K562 (cell line): Measurements from ENCODE around the gene EMC9. TPM values are rescaled to one million over a fixed set of nuclear protein-coding genes. Genes with fewer than 3 reads are reported as not detected.

Experiments
- CEBPG ChIP-seq, 3 experiments: fragments of 200-800 bp in 1 of 3; sonication (Bioruptor generic) in 1 of 3; sonication (generic) in 1 of 3; formaldehyde crosslinking in 1 of 3; IDR thresholded peaks in 2 of 3; conservative IDR thresholded peaks in 1 of 3; 2 replicates each; pipeline versions ENCODE4 v1.6.1 to v1.8.0; 2016 to 2022; ENCODE audit warnings: missing compliant biosample characterization in 2 of 3, missing genetic modification characterization in 2 of 3, mild to moderate bottlenecking in 1 of 3, missing genetic modification reagents in 1 of 3
- DMBX1 ChIP-seq: fragments of 250-450 bp; sonication (Bioruptor Pico); IDR thresholded peaks from 2 replicates; pipeline ENCODE4 v1.8.0; 2022; ENCODE audit warnings: inconsistent platforms, mild to moderate bottlenecking, moderate library complexity, borderline replicate concordance
- EGR1 ChIP-seq: fragments of 450-650 bp; conservative IDR thresholded peaks from 2 replicates; pipeline ENCODE4 v1.6.1; 2017; ENCODE audit warnings: mild to moderate bottlenecking
- EHMT2 ChIP-seq: fragments of 450-650 bp; IDR thresholded peaks from 2 replicates; pipeline ENCODE4 v1.6.1; 2018; ENCODE audit warnings: antibody characterized with exemption
- HIVEP1 ChIP-seq: fragments of 250-450 bp; sonication (Bioruptor Pico); IDR thresholded peaks from 2 replicates; pipeline ENCODE4 v1.4.0; 2020; ENCODE audit warnings: mild to moderate bottlenecking
- HLTF ChIP-seq: fragments of 450-650 bp; IDR thresholded peaks from 2 replicates; pipeline ENCODE4 v1.6.1; 2016
- JUND ChIP-seq, 2 experiments: IDR thresholded peaks; 2 replicates in 1 of 2; 3 replicates in 1 of 2; pipeline ENCODE4 v1.6.1; 2011; ENCODE audit warnings: borderline replicate concordance in 2 of 2, low read depth in 2 of 2, low read length in 2 of 2, improper control_type of control experiment in 1 of 2, missing biosample characterization in 1 of 2, missing genetic modification characterization in 1 of 2, missing genetic modification reagents in 1 of 2
- L3MBTL2 ChIP-seq: fragments of 450-650 bp; IDR thresholded peaks from 2 replicates; pipeline ENCODE4 v1.6.1; 2016; ENCODE audit warnings: mild to moderate bottlenecking, moderate library complexity
- NFRKB ChIP-seq: fragments of 450-650 bp; IDR thresholded peaks from 2 replicates; pipeline ENCODE4 v1.6.1; 2016; ENCODE audit warnings: low read depth
- PATZ1 ChIP-seq: fragments of 250-450 bp; sonication (Bioruptor Pico); IDR thresholded peaks from 2 replicates; pipeline ENCODE4 v1.5.0; 2020; ENCODE audit warnings: mild to moderate bottlenecking, borderline replicate concordance
- PCBP1 ChIP-seq: fragments of 200-400 bp; formaldehyde crosslinking; IDR thresholded peaks from 2 replicates; pipeline ENCODE4 v1.6.1; 2018; ENCODE audit warnings: mild to moderate bottlenecking, low read depth, low read length; ENCODE audit not compliant: poor library complexity, severe bottlenecking
- POLR3A ChIP-seq: IDR thresholded peaks from 2 replicates; pipeline ENCODE4 v1.6.1; 2011; ENCODE audit warnings: borderline replicate concordance, mild to moderate bottlenecking, moderate library complexity; ENCODE audit not compliant: insufficient read length, insufficient read depth; ENCODE audit errors: extremely low read depth
- POU5F1 ChIP-seq: fragments of 150-350 bp; IDR thresholded peaks from 2 replicates; pipeline ENCODE4 v1.6.1; 2014; ENCODE audit warnings: borderline replicate concordance, low read length, low read depth, mild to moderate bottlenecking; ENCODE audit not compliant: partially characterized antibody
- SREBF2 ChIP-seq: sonication (generic); formaldehyde crosslinking; IDR thresholded peaks from 2 replicates; pipeline ENCODE4 v1.4.0; 2020; ENCODE audit warnings: mild to moderate bottlenecking, missing genetic modification reagents
- SRSF3 ChIP-seq: fragments of 200-400 bp; formaldehyde crosslinking; IDR thresholded peaks from 2 replicates; pipeline ENCODE4 v1.6.1; 2016; ENCODE audit warnings: mild to moderate bottlenecking, low read length, moderate library complexity; ENCODE audit not compliant: insufficient read depth
- SUPT5H ChIP-seq: fragments of 450-650 bp; IDR thresholded peaks from 2 replicates; pipeline ENCODE4 v1.6.1; 2016
- TRIM24 ChIP-seq, 2 experiments: fragments of 450-650 bp; IDR thresholded peaks; 2 replicates each; pipeline ENCODE4 v1.6.1; 2016
- U2AF1 ChIP-seq: fragments of 200-400 bp; formaldehyde crosslinking; optimal IDR thresholded peaks from 2 replicates; pipeline ENCODE3; 2017; ENCODE audit warnings: mild to moderate bottlenecking, low read depth, low read length, moderate library complexity
- ZNF239 ChIP-seq: fragments of 250-450 bp; sonication (Bioruptor Pico); IDR thresholded peaks from 2 replicates; pipeline ENCODE4 v1.4.0; 2020; ENCODE audit warnings: mild to moderate bottlenecking
- polyA plus RNA-seq, 8 experiments: library from polyadenylated mRNA; depleted of rRNA in 4 of 8; stranded (reverse) in 5 of 8; unstranded in 3 of 8; fragments of >200 nt; fragmentation: Nextera tagmentation in 2 of 8; fragmentation: Illumina TruSeq in 1 of 8; extraction: Ambion mirVana in 2 of 8; extraction: Trizol in 1 of 8; gene quantifications; 2 replicates each; pipeline versions ENCODE4 v1.2.1 to v1.2.3, GENCODE V29; 2011 to 2014; ENCODE audit warnings: inconsistent platforms in 1 of 8, missing spikeins in 1 of 8
- total RNA-seq, 7 experiments: library from RNA; depleted of rRNA in 6 of 7; stranded (reverse); fragments of >200 nt in 6 of 7; fragmentation: Illumina TruSeq in 2 of 7; extraction: Trizol in 2 of 7; gene quantifications; 2 replicates each; pipeline versions ENCODE4 v1.2.1 to v1.2.3, GENCODE V29; 2011 to 2021; ENCODE audit warnings: low replicate concordance in 1 of 7
- TF ChIP-seq, protein P1 (sequence below): fragments of 250-450 bp; sonication (Bioruptor Pico); IDR thresholded peaks from 2 replicates; pipeline ENCODE4 v1.5.0; 2021
- TF ChIP-seq, protein P2 (sequence below): fragments of 200-800 bp; sonication (Bioruptor generic); IDR thresholded peaks from 2 replicates; pipeline ENCODE4 v1.6.1; 2017; ENCODE audit warnings: missing genetic modification characterization, missing compliant biosample characterization
- TF ChIP-seq, protein P3 (sequence below): IDR thresholded peaks from 2 replicates; pipeline ENCODE4 v1.6.1; 2016; ENCODE audit warnings: missing genetic modification characterization, missing compliant biosample characterization

EMC9 gene
- total and polyA plus RNA-seq, 9 of the 15 experiments (the other 6 are each of a cell fraction or from before 2014, with no cell fraction given): 3.1 to 13.2 (median 7.8) TPM

DNA sequence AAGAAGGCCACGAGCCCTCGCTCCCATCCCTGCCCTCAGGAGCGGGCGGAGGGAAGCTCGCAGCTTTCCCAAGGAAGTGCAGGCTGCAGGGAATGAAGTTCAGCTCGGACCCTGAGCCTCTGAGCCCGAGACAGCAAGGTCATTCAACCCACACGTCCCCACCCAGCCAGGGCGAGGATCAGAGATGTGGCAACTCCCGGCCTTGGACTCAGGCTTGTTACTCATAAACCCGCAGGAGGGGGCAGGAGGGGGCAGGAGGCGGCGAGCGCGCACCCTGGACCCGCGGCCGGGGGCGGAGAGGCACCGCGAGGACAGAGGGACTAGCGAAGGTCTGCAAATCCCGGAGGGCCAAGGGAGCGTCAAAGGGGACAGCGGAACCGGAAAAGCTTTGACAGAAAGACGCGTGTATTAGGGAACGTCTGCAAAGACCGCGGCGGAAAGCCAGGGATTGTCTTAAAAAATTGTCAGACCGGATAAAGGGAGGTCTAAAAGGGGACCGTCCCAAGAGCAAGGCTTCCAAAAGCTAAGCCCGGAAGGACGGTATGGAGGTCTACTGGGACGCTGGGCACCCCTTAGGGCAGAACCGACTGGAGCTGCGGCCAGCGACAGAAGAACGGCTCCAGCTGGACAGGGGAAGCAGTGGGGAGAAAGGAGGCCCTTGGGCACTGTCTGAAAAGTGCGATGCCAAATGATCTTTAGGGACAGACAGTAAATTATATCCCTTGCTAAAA, 27.4 kb downstream of the EMC9 start (continued):
- TF ChIP-seq, protein P1, sequence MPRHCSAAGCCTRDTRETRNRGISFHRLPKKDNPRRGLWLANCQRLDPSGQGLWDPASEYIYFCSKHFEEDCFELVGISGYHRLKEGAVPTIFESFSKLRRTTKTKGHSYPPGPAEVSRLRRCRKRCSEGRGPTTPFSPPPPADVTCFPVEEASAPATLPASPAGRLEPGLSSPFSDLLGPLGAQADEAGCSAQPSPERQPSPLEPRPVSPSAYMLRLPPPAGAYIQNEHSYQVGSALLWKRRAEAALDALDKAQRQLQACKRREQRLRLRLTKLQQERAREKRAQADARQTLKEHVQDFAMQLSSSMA (CRISPR knock-in tag): 0 out of 2 replicates have a peak, but pooled peaks have one; percentile 36
- TF ChIP-seq DMBX1 (CRISPR knock-in tag) (0 out of 2 replicates have a peak, but pooled peaks have one; percentile 18), SREBF2 (CRISPR knock-in tag) (no peak), SRSF3 (no peak), SUPT5H (peak; percentile 78), HIVEP1 (no peak), NFRKB (0 out of 2 replicates have a peak, but pooled peaks have one; percentile 57), EHMT2 (peak; percentile 61; the same call in 1 of the 2 replicates), TRIM24 (IDR thresholded peaks at IDR 0.05) (0 out of 4 replicates have a peak, but pooled peaks of 1 of the 2 experiments have one; percentile 16), POU5F1 (no peak), PATZ1 (no peak), POLR3A (no peak), EGR1 (peak; percentile 95), PCBP1 (no peak), JUND (IDR thresholded peaks at IDR 0.05; ENCODE audit: borderline replicate concordance, low read depth, low read length) (0 out of 2 replicates have a peak, but pooled peaks have one; percentile 1), JUND (tag; IDR thresholded peaks at IDR 0.05; ENCODE audit: borderline replicate concordance, low read depth, low read length) (no peak), U2AF1 (no peak), CEBPG (CRISPR knock-in tag; IDR thresholded peaks at IDR 0.05) (peak; percentile 79), CEBPG (tag; conservative IDR thresholded peaks at IDR 0.05 in 1 of 2, IDR thresholded peaks at IDR 0.05 in 1 of 2) (peak; percentile 62 to 63; a peak in 2 of 4 replicates), ZNF239 (CRISPR knock-in tag) (peak; percentile 73), HLTF (no peak), L3MBTL2 (peak; percentile 68; the same call in 1 of the 2 replicates)
- TF ChIP-seq, protein P2, sequence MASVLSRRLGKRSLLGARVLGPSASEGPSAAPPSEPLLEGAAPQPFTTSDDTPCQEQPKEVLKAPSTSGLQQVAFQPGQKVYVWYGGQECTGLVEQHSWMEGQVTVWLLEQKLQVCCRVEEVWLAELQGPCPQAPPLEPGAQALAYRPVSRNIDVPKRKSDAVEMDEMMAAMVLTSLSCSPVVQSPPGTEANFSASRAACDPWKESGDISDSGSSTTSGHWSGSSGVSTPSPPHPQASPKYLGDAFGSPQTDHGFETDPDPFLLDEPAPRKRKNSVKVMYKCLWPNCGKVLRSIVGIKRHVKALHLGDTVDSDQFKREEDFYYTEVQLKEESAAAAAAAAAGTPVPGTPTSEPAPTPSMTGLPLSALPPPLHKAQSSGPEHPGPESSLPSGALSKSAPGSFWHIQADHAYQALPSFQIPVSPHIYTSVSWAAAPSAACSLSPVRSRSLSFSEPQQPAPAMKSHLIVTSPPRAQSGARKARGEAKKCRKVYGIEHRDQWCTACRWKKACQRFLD (CRISPR knock-in tag): no peak
- TF ChIP-seq, protein P3, sequence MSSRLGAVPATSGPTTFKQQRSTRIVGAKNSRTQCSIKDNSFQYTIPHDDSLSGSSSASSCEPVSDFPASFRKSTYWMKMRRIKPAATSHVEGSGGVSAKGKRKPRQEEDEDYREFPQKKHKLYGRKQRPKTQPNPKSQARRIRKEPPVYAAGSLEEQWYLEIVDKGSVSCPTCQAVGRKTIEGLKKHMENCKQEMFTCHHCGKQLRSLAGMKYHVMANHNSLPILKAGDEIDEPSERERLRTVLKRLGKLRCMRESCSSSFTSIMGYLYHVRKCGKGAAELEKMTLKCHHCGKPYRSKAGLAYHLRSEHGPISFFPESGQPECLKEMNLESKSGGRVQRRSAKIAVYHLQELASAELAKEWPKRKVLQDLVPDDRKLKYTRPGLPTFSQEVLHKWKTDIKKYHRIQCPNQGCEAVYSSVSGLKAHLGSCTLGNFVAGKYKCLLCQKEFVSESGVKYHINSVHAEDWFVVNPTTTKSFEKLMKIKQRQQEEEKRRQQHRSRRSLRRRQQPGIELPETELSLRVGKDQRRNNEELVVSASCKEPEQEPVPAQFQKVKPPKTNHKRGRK (tag): no peak
